Uterus (tissue), 4 donors: ENCODE data around the gene ZNF467. TPM values are rescaled to one million over a fixed set of nuclear protein-coding genes. Genes with fewer than 3 reads are reported as not detected.

Source experiments
- DNase-seq, 2 donors: peaks; one replicate each; pipeline ENCODE4 v3.0.0-alpha.2; 2019 to 2020
- H3K27ac ChIP-seq, 2 donors: fragments of 200-600 bp; sonication (generic); 1 replicate in 1 of 2; 2 replicates in 1 of 2; pipeline ENCODE4 v1.5.1; 2016 to 2018
- H3K27me3 ChIP-seq, 2 donors: fragments of 200-600 bp; sonication (generic); one replicate each; pipeline ENCODE4 v1.5.1; 2018 to 2019; ENCODE audit warnings: control low read depth in 1 of 2
- H3K36me3 ChIP-seq, 2 donors: fragments of 200-600 bp; sonication (generic); one replicate each; pipeline ENCODE4 v1.5.1; 2019; ENCODE audit warnings: control low read depth in 1 of 2
- H3K4me1 ChIP-seq, 2 donors: fragments of 200-600 bp; sonication (generic); one replicate each; pipeline ENCODE4 v1.5.1; 2018 to 2019; ENCODE audit warnings: control low read depth in 1 of 2
- H3K4me3 ChIP-seq, 2 donors: fragments of 200-600 bp; sonication (generic); 1 replicate in 1 of 2; 2 replicates in 1 of 2; pipeline ENCODE4 v1.5.1; 2018 to 2019; ENCODE audit warnings: mild to moderate bottlenecking in 1 of 2
- H3K9me3 ChIP-seq, 2 donors: fragments of 200-600 bp; sonication (generic); one replicate each; pipeline ENCODE4 v1.5.1; 2019; ENCODE audit warnings: control low read depth in 1 of 2
- POLR2A ChIP-seq, 2 donors: fragments of 450-650 bp; IDR thresholded peaks; one replicate each; pipeline ENCODE4 v1.6.1; 2016; ENCODE audit warnings: antibody characterized with exemption in 2 of 2, mild to moderate bottlenecking in 1 of 2, moderate library complexity in 1 of 2
- intact Hi-C: fragments of 100-400 bp; cut with DNase I; formaldehyde crosslinking; loops from one replicate; pipeline ENCODE4 v1.15.1; 2023; ENCODE audit warnings: low total_unique reads
- total RNA-seq, 4 donors: library from RNA; depleted of rRNA in 3 of 4; stranded (reverse); fragments of >200 nt in 3 of 4; gene quantifications; one replicate each; pipeline versions ENCODE4 v1.1.0 to v1.2.4, GENCODE V29; 2014 to 2023
- TF ChIP-seq, protein P1 (sequence below), 4 experiments: fragments of 200-600 bp in 2 of 4; fragments of 450-650 bp in 2 of 4; sonication (generic) in 2 of 4; IDR thresholded peaks; one replicate each; pipeline ENCODE4 v1.5.1; 2016 to 2019; ENCODE audit warnings: antibody characterized with exemption in 4 of 4, mild to moderate bottlenecking in 2 of 4, moderate library complexity in 1 of 4
- donor health status: DM: yes; HTN: yes; CAD: no.

The ZNF467 gene
- total RNA-seq, 4 donors from 2014 or later: 5.2 to 23.6 (median 14.3) TPM

DNA sequence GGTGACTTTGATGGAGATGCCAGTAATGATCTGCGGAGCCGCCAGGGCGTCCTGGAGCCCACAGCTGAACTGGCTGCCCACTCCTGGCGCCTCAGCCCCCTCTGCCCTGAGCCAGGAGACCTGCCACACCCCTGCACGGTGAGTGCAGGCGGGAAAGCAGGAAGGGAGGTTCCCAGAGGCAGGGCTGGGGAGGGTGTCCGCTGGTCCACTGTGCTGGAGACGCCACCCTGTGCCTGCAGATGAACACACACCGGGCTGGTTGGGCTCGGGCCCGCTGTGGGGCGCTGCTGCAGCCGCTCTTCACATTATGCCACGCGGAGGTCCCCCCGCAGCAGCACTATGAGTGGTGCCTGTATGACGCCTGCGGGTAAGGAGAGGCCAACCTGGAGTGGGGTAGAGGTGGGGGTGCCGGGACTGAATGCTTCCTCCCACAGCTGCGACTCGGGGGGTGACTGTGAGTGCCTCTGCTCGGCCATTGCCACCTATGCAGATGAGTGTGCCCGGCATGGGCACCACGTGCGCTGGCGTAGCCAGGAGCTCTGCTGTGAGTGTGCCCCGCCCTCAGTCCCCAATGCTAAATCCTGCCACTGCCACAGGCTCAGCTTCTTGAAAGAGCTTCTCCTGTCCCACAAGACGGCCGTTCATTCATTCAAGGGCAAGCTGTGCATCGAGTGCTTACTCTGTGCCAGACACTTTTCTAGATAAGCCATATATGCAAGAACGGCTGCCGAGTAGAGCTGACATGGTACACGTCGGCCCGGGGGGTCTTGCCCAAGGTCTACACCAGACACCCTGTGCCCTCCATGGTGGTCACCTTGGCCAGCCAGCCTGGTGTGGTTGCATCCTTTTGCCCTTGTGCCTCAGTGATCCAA is 14.3 kb upstream of the ZNF467 start:
- no peaks in the 10 kb centered on the region for H3K36me3 ChIP-seq
- H3K27ac ChIP-seq: no peak overlapping the region
- DNase-seq: no peak
- no peaks in the 10 kb centered on the region for H3K27me3 ChIP-seq
- TF ChIP-seq, protein P1, sequence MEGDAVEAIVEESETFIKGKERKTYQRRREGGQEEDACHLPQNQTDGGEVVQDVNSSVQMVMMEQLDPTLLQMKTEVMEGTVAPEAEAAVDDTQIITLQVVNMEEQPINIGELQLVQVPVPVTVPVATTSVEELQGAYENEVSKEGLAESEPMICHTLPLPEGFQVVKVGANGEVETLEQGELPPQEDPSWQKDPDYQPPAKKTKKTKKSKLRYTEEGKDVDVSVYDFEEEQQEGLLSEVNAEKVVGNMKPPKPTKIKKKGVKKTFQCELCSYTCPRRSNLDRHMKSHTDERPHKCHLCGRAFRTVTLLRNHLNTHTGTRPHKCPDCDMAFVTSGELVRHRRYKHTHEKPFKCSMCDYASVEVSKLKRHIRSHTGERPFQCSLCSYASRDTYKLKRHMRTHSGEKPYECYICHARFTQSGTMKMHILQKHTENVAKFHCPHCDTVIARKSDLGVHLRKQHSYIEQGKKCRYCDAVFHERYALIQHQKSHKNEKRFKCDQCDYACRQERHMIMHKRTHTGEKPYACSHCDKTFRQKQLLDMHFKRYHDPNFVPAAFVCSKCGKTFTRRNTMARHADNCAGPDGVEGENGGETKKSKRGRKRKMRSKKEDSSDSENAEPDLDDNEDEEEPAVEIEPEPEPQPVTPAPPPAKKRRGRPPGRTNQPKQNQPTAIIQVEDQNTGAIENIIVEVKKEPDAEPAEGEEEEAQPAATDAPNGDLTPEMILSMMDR (IDR thresholded peaks at IDR 0.05): peak in 2 of 4 experiments; percentile 13 to 14
- TF ChIP-seq POLR2A (IDR thresholded peaks at IDR 0.05): no peak
- no peak overlapping the region for H3K4me3 ChIP-seq
- intact Hi-C loops: no loop called here
- no peaks in the 10 kb centered on the region for H3K4me1 ChIP-seq
- H3K9me3 ChIP-seq: no peaks in the 10 kb centered on the region

DNA sequence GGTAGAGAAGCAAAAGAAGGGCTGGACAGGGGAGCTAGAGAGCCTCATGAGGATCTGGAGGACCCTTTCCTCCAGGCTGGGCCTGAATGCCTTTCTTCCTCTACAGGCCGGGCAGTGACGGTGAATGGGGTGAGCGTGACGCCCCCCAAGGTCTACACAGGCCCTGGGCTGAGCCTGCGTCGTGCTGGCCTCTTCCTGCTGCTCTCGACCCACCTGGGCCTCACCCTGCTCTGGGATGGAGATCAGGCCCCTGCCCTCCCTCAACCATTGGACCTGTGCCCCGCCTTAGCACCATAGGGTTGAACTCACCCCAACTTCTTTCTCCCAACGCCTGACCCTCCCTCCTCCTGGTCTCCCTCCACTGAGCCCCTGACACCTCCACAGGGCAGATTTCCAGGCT is 12.6 kb upstream of the ZNF467 start:
- no peaks in the 10 kb centered on the region for H3K36me3 ChIP-seq
- TF ChIP-seq POLR2A (IDR thresholded peaks at IDR 0.05): no peak
- TF ChIP-seq, protein P1 (IDR thresholded peaks at IDR 0.05): no peak
- no peak for DNase-seq

DNA sequence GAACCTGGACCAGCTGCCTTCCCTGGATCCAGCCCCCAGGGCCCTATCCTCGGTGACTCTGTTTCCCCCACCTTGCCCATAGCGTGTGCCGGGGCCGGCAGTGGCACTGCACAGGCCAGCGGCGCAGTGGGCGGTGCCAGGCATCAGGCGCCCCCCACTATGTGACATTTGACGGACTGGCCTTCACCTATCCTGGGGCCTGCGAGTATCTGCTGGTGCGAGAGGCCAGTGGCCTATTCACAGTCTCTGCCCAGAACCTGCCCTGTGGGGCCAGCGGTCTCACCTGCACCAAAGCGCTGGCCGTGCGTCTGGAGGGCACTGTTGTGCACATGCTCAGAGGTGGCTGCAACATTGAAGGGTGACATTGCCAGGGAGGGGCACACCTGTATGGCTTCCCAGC is 12.0 kb upstream of the ZNF467 start:
- no peaks in the 10 kb centered on the region for H3K9me3 ChIP-seq
- no peak for DNase-seq
- TF ChIP-seq, protein P1 (IDR thresholded peaks at IDR 0.05): no peak
- no peak for TF ChIP-seq POLR2A (IDR thresholded peaks at IDR 0.05)
- H3K36me3 ChIP-seq: no peaks in the 10 kb centered on the region
- intact Hi-C loops: no loop called here
- H3K27ac ChIP-seq: no peak overlapping the region
- H3K4me1 ChIP-seq: no peaks in the 10 kb centered on the region
- H3K27me3 ChIP-seq: no peaks in the 10 kb centered on the region
- H3K4me3 ChIP-seq: no peak overlapping the region

More for the DNA sequence above, 12.6 kb upstream of the ZNF467 start:
- intact Hi-C loops: no loop called here
- Histone ChIP-seq H3K9me3 (no peaks in the 10 kb centered on the region), H3K4me1 (no peaks in the 10 kb centered on the region), H3K27me3 (no peaks in the 10 kb centered on the region), H3K4me3 (no peak overlapping the region), H3K27ac (no peak overlapping the region)

DNA sequence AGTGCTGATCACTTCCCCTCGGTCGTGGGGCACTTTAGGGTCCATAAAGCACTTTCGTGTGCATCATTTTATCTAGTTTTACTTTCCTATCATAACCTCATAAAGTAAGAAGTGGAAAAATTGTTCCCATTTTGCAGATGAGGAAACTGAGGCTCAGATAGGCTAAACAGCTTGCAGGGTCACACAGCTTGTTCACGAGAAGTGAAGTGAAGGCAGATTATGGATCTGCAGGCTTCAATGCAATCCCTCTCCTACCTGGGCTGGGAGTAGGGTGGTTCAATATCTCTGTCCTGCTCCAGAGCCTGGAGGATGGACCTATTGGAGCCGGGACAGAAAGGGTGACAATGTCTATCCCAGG is 10.8 kb upstream of the ZNF467 start:
- no peak overlapping the region for H3K27ac ChIP-seq
- H3K4me1 ChIP-seq: no peaks in the 10 kb centered on the region
- H3K36me3 ChIP-seq: no peaks in the 10 kb centered on the region
- intact Hi-C loops: no loop called here
- TF ChIP-seq POLR2A (IDR thresholded peaks at IDR 0.05): no peak
- TF ChIP-seq, protein P1 (IDR thresholded peaks at IDR 0.05): no peak
- no peaks in the 10 kb centered on the region for H3K9me3 ChIP-seq
- no peaks in the 10 kb centered on the region for H3K27me3 ChIP-seq
- no peak for DNase-seq
- H3K4me3 ChIP-seq: no peak overlapping the region

DNA sequence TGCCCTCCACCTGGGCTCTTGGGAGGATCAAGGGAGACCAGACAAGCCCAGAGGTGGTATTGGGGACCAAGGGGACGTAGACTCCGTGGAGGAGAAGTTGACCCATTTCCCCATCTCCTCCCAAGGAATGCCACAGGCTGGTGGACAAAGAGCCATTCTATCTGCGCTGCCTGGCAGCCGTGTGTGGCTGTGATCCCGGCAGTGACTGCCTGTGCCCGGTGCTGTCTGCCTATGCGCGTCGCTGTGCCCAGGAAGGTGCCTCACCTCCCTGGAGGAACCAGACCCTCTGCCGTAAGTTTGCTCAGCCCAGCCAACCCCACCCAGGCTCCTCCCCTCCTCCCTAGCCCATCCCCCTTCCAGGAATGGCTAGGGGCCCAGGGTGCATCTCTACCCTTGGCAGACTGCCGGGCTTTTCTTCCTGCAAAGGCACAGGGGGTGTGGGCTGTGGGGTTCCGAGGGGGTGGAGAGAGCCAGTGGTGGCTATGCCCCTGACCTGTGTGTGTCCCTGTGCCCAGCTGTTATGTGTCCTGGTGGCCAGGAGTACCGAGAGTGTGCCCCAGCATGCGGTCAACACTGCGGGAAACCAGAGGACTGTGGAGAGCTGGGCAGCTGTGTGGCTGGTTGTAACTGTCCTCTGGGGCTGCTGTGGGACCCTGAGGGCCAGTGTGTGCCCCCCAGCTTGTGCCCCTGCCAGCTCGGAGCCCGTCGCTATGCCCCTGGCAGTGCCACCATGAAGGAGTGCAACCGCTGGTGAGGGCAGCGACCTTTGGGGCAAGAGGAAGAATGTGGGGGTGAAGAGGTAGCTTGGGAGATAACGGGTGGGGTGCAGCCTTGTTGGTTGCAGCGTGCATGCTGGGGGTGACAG is 10.2 kb upstream of the ZNF467 start:
- no peaks in the 10 kb centered on the region for H3K4me1 ChIP-seq
- no peak for DNase-seq
- no peak overlapping the region for H3K4me3 ChIP-seq
- H3K9me3 ChIP-seq: no peaks in the 10 kb centered on the region
- no peak overlapping the region for H3K27ac ChIP-seq
- no peaks in the 10 kb centered on the region for H3K27me3 ChIP-seq
- H3K36me3 ChIP-seq: no peaks in the 10 kb centered on the region
- TF ChIP-seq, protein P1 (IDR thresholded peaks at IDR 0.05): no peak
- TF ChIP-seq POLR2A (IDR thresholded peaks at IDR 0.05): no peak
- intact Hi-C loops: no loop called here
